Testis (tissue), 3 donors: ENCODE results near the gene NPDC1. TPM values are rescaled to one million over a fixed set of nuclear protein-coding genes. Genes with fewer than 3 reads are reported as not detected.
A peak's percentile ranks its signal among the peaks of the same experiment; 100 is the strongest.

Experiments
- DNase-seq: peaks from one replicate; pipeline ENCODE4 v3.0.0-alpha.2; 2019
- H3K27ac ChIP-seq, 2 donors: fragments of 200-600 bp; sonication (generic); one replicate each; pipeline ENCODE4 v1.5.1; 2019
- H3K27me3 ChIP-seq: fragments of 200-600 bp; sonication (generic); one replicate; pipeline ENCODE4 v1.5.1; 2019
- H3K36me3 ChIP-seq: fragments of 200-600 bp; sonication (generic); one replicate; pipeline ENCODE4 v1.5.1; 2017; ENCODE audit warnings: low read depth; ENCODE audit errors: missing control alignments
- H3K4me1 ChIP-seq: fragments of 200-600 bp; sonication (generic); one replicate; pipeline ENCODE4 v1.5.1; 2019
- H3K4me3 ChIP-seq, 2 donors: fragments of 200-600 bp; sonication (generic); one replicate each; pipeline ENCODE4 v1.5.1; 2017 to 2019
- H3K9me3 ChIP-seq: fragments of 200-600 bp; sonication (generic); one replicate; pipeline ENCODE4 v1.5.1; 2017
- CTCF ChIP-seq, 3 experiments: fragments of 450-650 bp in 2 of 3; fragments of 200-600 bp in 1 of 3; sonication (generic) in 1 of 3; IDR thresholded peaks; one replicate each; pipeline ENCODE4 v1.5.1; 2016 to 2019; ENCODE audit warnings: antibody characterized with exemption in 3 of 3, mild to moderate bottlenecking in 2 of 3, moderate library complexity in 1 of 3
- POLR2A ChIP-seq: fragments of 450-650 bp; IDR thresholded peaks from one replicate; pipeline ENCODE4 v1.6.1; 2017; ENCODE audit warnings: antibody characterized with exemption, mild to moderate bottlenecking, moderate library complexity
- WGBS, 2 donors: methylation state at CpG; one replicate each; pipeline ENCODE4 v1.1.5; 2018; 5-methylcytosine and 5-hydroxymethylcytosine counted together
- intact Hi-C: fragments of 100-400 bp; cut with DNase I; formaldehyde crosslinking; loops from one replicate; pipeline ENCODE4 v1.15.1; 2023; ENCODE audit warnings: low total_unique reads
- polyA plus RNA-seq: library from polyadenylated mRNA; stranded (reverse); fragments of 350-450 nt; fragmentation: Illumina TruSeq; extraction: RNeasy Lipid Tissue Mini Kit (QIAGEN cat#74804); gene quantifications from one replicate; pipeline ENCODE4 v1.2.3, GENCODE V29; 2014; ENCODE audit warnings: low read depth, low replicate concordance; ENCODE audit not compliant: insufficient read depth
- total RNA-seq, 2 donors: library from RNA; depleted of rRNA; stranded (reverse); fragments of >200 nt; gene quantifications; one replicate each; pipeline ENCODE4 v1.2.3, GENCODE V29; 2016

Gene NPDC1
- total and polyA plus RNA-seq, 3 donors from 2014 or later = 47.7 to 103 (median 75.9) TPM

GRCh38 chr9:137078701-137079400 is 32.9 kb upstream of the NPDC1 start:
- Histone ChIP-seq H3K4me1 (peaks cover 17% of the 10 kb centered on the region), H3K4me3 (peak overlapping the region in 1 of 2 donors; percentile 67), H3K9me3 (no peaks in the 10 kb centered on the region), H3K36me3 (no peaks in the 10 kb centered on the region), H3K27me3 (no peaks in the 10 kb centered on the region), H3K27ac (no peak overlapping the region)
- intact Hi-C loops = no loop called here
- peak; percentile 30 for DNase-seq
- TF ChIP-seq POLR2A = no peak
- 48% methylated on average over 23 to 47 of the region's 51 CpGs for WGBS, 2 donors

- Histone ChIP-seq H3K27ac (no peak overlapping the region), H3K4me3 (peak overlapping the region; percentile 56 to 67), H3K9me3 (no peaks in the 10 kb centered on the region), H3K4me1 (peaks cover 17% of the 10 kb centered on the region), H3K36me3 (no peaks in the 10 kb centered on the region), H3K27me3 (no peaks in the 10 kb centered on the region)
- intact Hi-C loops = no loop called here
- WGBS, 2 donors = 8 to 22% methylated on average over 24 to 73 of the region's 76 CpGs
- TF ChIP-seq CTCF (IDR thresholded peaks at IDR 0.05) (no peak), POLR2A (no peak)
- DNase-seq = no peak
These were observed 32.0 kb upstream of the NPDC1 start for GRCh38 chr9:137077758-137078693.

- WGBS, 2 donors = 2 to 19% methylated on average over 2 to 55 of the region's 87 CpGs
- peaks cover 17% of the 10 kb centered on the region for H3K4me1 ChIP-seq
- intact Hi-C loops = no loop called here
- H3K27me3 ChIP-seq = no peaks in the 10 kb centered on the region
- no peaks in the 10 kb centered on the region for H3K9me3 ChIP-seq
- H3K36me3 ChIP-seq = no peaks in the 10 kb centered on the region
- H3K27ac ChIP-seq = peak within 1 kb of the TSS in 1 of 2 donors; percentile 44
- peak within 1 kb of the TSS; percentile 56 to 67 for H3K4me3 ChIP-seq
- TF ChIP-seq POLR2A (no peak), CTCF (IDR thresholded peaks at IDR 0.05) (no peak)
- peak; percentile 80 for DNase-seq
These were observed 31.2 kb upstream of the NPDC1 start, which contains the start of gene UAP1L1 for GRCh38 chr9:137077010-137077747. TSS of gene UAP1L1 (plus strand) at chr9:137077517. CDS start at chr9:137077533, 16 bp downstream.

GRCh38 chr9:137076636-137077009 is 30.6 kb upstream of the NPDC1 start:
- H3K27ac ChIP-seq = peak overlapping the region in 1 of 2 donors; percentile 44
- DNase-seq = no peak
- no peak for TF ChIP-seq POLR2A
- intact Hi-C loops = no loop called here
- no peaks in the 10 kb centered on the region for H3K36me3 ChIP-seq
- peak overlapping the region; percentile 43 to 56 for H3K4me3 ChIP-seq
- no peaks in the 10 kb centered on the region for H3K9me3 ChIP-seq
- H3K27me3 ChIP-seq = no peaks in the 10 kb centered on the region
- peaks cover 17% of the 10 kb centered on the region for H3K4me1 ChIP-seq
- WGBS, 2 donors = 46 to 47% methylated on average over 15 of the region's 15 CpGs

- no peak overlapping the region for H3K4me3 ChIP-seq
- 87 to 93% methylated on average over 12 of the region's 12 CpGs for WGBS, 2 donors
- H3K36me3 ChIP-seq = no peaks in the 10 kb centered on the region
- no peak overlapping the region for H3K27ac ChIP-seq
- no peak for DNase-seq
- peaks cover 25% of the 10 kb centered on the region for H3K4me1 ChIP-seq
- no peak for TF ChIP-seq CTCF (IDR thresholded peaks at IDR 0.05)
- TF ChIP-seq POLR2A = no peak
- intact Hi-C loops = no loop called here
- H3K9me3 ChIP-seq = no peaks in the 10 kb centered on the region
- no peaks in the 10 kb centered on the region for H3K27me3 ChIP-seq
These were observed 29.3 kb upstream of the NPDC1 start for GRCh38 chr9:137075275-137075775.
